ENCODE measurements around the gene NYAP1. TPM values are rescaled to one million over a fixed set of nuclear protein-coding genes. Genes with fewer than 3 reads are reported as not detected.

The NYAP1 gene
- total RNA-seq, 4 donors from 2014 or later: 0.41 to 1.4 TPM; not detected in 2

DNA sequence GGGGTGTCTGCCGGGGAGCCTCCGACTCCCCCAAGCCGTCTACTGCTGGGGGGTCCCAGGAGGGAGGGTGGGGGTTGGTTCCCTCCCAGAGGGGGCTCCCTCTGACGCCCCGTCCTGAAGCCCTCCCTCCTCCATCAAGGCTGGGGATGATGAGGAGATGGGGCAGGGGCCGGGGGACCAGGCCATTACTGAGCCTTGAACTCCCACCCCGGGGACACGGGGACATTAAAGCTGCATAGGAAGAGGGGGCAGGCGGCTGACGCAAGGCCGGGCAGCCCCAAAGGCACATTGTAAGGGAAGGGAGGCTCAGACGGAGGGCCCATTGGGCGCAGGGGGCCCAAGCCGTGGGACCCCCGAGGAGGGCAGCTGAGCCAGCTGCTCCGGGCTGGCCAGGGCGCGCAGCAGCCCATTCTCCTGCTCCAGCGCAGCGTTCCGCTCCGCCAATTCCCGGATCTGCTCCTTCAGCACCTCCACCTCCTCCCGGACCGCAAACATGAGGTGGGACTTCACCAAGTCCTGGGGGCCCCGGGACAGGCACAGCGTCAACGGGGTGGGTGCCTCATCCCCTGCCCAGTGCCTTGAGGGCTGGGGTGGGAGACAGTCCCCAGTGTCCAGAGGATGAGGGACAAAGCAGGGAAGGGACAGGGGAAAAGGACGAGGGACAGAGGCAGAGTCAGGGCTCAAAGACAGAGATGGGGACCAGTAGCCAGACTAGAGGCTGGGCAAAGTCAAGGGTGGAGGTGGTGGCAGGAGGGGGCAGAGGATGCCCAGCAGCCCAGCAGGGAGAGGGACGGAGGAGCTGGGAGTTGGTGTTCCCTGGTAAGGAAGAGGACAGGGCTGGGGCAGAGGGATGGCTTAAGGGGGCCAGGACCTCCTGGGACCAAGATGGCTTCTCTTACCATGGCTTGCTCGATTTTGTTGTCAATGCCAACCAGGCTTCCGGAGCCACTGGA is 16.8 kb upstream of the NYAP1 start:
- Histone ChIP-seq H3K4me3 (no peak overlapping the region), H3K36me3 (peaks cover 0 to 12% (median 0%) of the 10 kb centered on the region in 4 donors), H3K27ac (peak overlapping the region in 2 of 4 donors; percentile 62 to 65), H3K9me3 (no peaks in the 10 kb centered on the region), H3K4me1 (peaks cover 11 to 25% (median 15%) of the 10 kb centered on the region in 4 donors), H3K27me3 (no peaks in the 10 kb centered on the region)
- DNase-seq: no peak
- TF ChIP-seq EP300 (IDR thresholded peaks at IDR 0.05; ENCODE audit: low read depth): no peak
- TF ChIP-seq, protein P1, sequence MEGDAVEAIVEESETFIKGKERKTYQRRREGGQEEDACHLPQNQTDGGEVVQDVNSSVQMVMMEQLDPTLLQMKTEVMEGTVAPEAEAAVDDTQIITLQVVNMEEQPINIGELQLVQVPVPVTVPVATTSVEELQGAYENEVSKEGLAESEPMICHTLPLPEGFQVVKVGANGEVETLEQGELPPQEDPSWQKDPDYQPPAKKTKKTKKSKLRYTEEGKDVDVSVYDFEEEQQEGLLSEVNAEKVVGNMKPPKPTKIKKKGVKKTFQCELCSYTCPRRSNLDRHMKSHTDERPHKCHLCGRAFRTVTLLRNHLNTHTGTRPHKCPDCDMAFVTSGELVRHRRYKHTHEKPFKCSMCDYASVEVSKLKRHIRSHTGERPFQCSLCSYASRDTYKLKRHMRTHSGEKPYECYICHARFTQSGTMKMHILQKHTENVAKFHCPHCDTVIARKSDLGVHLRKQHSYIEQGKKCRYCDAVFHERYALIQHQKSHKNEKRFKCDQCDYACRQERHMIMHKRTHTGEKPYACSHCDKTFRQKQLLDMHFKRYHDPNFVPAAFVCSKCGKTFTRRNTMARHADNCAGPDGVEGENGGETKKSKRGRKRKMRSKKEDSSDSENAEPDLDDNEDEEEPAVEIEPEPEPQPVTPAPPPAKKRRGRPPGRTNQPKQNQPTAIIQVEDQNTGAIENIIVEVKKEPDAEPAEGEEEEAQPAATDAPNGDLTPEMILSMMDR (IDR thresholded peaks at IDR 0.05): no peak
- TF ChIP-seq POLR2AphosphoS5 (IDR thresholded peaks at IDR 0.05): no peak
- TF ChIP-seq POLR2A (IDR thresholded peaks at IDR 0.05): no peak
- in situ Hi-C loops (cut with MboI; ENCODE audit: low pct_ligation_motif_present in 1 of 4, low pct_unique_long_range_greater_than_20kb in 1 of 4, low sequenced_read_pairs in 3 of 4) (loop anchor here (10.0 to 25.0 kb wide), 3 partner anchors 220 to 245 kb away; partner anchors contain the start of genes GIGYF1 (in 3 of the 4), EPO (in 1 of the 4) and POP7 (in 1 of the 4)), intact Hi-C loops (cut with DNase I; ENCODE audit: low total_unique reads) (loop anchor here (5.0 kb wide), 1 partner anchor 95 kb away; no protein-coding TSS in a partner anchor)
- 71 to 81% methylated on average over 1 to 32 of the region's 32 CpGs for WGBS, 2 donors (ENCODE audit: low coverage in 1 of 2)

DNA sequence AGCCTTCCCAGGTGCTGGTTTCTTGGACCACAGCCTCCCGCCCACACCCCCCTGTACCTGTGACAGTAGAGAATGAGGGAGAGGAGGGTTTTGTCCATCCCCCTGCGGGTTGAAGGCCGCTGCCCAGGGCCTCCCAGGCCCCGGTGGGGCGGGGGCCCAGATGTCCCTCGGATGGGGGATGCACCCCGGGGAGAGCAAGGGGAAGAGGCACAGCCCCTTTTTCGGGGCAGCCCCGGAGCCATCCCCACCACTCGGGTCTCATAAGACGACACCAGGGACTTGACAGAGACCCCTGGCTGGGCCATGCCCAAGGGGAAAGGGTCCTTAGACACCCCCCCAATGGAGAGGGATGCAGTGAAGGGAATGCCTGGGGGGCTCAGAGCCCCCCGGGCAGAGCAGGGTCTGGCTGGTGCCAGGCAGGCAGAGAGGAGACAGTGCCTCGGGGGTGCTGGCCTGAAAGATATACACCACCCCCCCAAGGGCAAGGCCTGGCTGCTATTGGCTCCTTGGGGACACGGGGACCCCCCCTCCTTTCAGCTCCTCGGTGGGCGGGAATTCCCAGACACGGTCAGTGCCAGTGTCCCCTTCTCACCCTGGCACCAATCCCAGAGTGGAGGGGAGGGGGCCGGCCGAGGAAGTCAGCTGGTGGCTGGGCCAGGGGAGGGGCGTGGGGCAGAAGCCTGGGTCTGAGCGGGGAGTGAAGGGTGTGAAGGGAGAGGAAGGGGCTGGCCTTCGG is 15.9 kb upstream of the NYAP1 start:
- no peak for TF ChIP-seq POLR2AphosphoS5 (IDR thresholded peaks at IDR 0.05)
- TF ChIP-seq, protein P1 (IDR thresholded peaks at IDR 0.05): no peak
- TF ChIP-seq POLR2A (IDR thresholded peaks at IDR 0.05): no peak
- no peak for TF ChIP-seq EP300 (IDR thresholded peaks at IDR 0.05; ENCODE audit: low read depth)
- H3K36me3 ChIP-seq: peaks cover 0 to 12% (median 0%) of the 10 kb centered on the region in 4 donors
- H3K27me3 ChIP-seq: no peaks in the 10 kb centered on the region
- 76% methylated on average over 22 of the region's 22 CpGs; no CpG with 5 or more reads in 1 of the 2 donors for WGBS, 2 donors (ENCODE audit: low coverage in 1 of 2)
- intact Hi-C loops (cut with DNase I; ENCODE audit: low total_unique reads) (loop anchor here (5.0 kb wide), 1 partner anchor 94 kb away; no protein-coding TSS in a partner anchor), in situ Hi-C loops (cut with MboI; ENCODE audit: low pct_ligation_motif_present in 1 of 4, low pct_unique_long_range_greater_than_20kb in 1 of 4, low sequenced_read_pairs in 3 of 4) (loop anchor here (10.0 to 25.0 kb wide), 3 partner anchors 219 to 244 kb away; partner anchors contain the start of genes GIGYF1 (in 3 of the 4), EPO (in 1 of the 4) and POP7 (in 1 of the 4))
- no peaks in the 10 kb centered on the region for H3K9me3 ChIP-seq
- H3K4me3 ChIP-seq: no peak overlapping the region
- DNase-seq: no peak
- H3K27ac ChIP-seq: peak overlapping the region in 1 of 4 donors; percentile 7
- H3K4me1 ChIP-seq: peaks cover 16 to 33% (median 21%) of the 10 kb centered on the region in 4 donors

DNA sequence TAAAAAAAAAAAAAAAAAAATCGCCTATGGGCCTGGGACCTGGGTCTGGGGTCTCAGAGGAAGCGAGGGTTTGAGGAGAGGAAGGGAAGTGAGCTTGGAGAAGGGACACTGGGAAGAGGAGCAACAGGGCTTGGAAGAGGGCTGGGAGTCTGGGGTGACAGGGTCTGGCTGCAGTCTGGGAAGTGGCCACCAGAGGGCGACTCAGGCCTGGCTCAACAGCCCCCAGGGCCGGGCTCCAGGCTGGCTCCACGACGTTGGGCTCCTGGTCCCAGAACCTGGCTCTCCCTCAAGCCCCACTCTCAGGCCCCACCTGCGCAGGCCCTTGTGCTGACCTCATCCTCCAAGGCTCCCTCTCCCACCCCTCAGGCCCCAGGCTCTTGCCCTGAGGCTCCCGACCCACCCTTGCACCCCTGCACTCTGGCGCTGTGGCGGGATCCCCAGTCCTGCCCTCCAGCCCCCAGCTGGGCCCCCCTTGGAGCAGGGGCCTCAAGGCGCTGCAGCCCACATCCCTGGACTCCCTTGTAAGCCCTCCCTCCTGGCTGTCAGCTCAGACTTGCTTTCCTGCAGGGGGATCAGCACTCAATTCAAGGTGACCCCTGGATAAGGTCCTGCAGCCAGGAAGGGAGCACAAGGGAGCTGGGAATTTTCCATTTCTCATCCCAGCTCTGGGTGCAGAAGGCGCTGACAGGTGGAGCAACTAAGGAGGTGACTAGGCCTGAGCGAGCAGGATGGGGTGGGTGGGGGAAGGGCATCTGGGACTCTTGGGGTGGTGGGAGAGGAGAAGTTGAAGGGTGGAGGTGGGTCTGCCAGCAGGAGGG is 14.3 kb upstream of the NYAP1 start:
- intact Hi-C loops (cut with DNase I; ENCODE audit: low total_unique reads): loop anchor here (5.0 to 10.0 kb wide), 2 partner anchors 93 to 235 kb away; partner anchors contain the start of gene POP7
- in situ Hi-C loops (cut with MboI; ENCODE audit: low pct_ligation_motif_present in 1 of 4, low pct_unique_long_range_greater_than_20kb in 1 of 4, low sequenced_read_pairs in 3 of 4): loop anchor here (5.0 to 25.0 kb wide), 5 partner anchors 83 to 243 kb away; partner anchors contain the start of genes GIGYF1 (in 3 of the 4), EPO (in 1 of the 4) and POP7 (in 1 of the 4)
- 15 to 23% methylated on average over 4 to 12 of the region's 13 CpGs for WGBS, 2 donors (ENCODE audit: low coverage in 1 of 2)
- no peaks in the 10 kb centered on the region for H3K27me3 ChIP-seq
- no peak for TF ChIP-seq EP300 (IDR thresholded peaks at IDR 0.05; ENCODE audit: low read depth)
- TF ChIP-seq POLR2A (IDR thresholded peaks at IDR 0.05): no peak
- TF ChIP-seq, protein P1 (IDR thresholded peaks at IDR 0.05): peak; percentile 94 to 98 (median 95)
- TF ChIP-seq POLR2AphosphoS5 (IDR thresholded peaks at IDR 0.05): peak in 1 of 3 donors; percentile 12
- no peak overlapping the region for H3K4me3 ChIP-seq
- H3K4me1 ChIP-seq: peaks cover 19 to 49% (median 28%) of the 10 kb centered on the region in 4 donors
- H3K27ac ChIP-seq: peak overlapping the region in 3 of 4 donors; percentile 34 to 62 (median 49)
- DNase-seq: peak; percentile 91
- peaks cover 0 to 12% (median 0%) of the 10 kb centered on the region in 4 donors for H3K36me3 ChIP-seq
- no peaks in the 10 kb centered on the region for H3K9me3 ChIP-seq

All from transverse colon (tissue), 4 donors.